Tibial artery (tissue), 4 donors: Measurements from ENCODE around the gene GRM8.

Experiments used
- DNase-seq, 2 donors: peaks; one replicate each; pipeline ENCODE4 v3.0.0-alpha.2; 2019
- H3K27ac ChIP-seq, 2 donors: fragments of 200-600 bp; sonication (generic) in 1 of 2; 1 replicate in 1 of 2; 2 replicates in 1 of 2; pipeline ENCODE4 v1.5.1; 2018 to 2019; ENCODE audit warnings: mild to moderate bottlenecking in 1 of 2
- H3K27me3 ChIP-seq, 2 donors: fragments of 200-600 bp; sonication (generic) in 1 of 2; one replicate each; pipeline versions ENCODE4 v1.5.1 to v1.6.0; 2016 to 2019
- H3K36me3 ChIP-seq, 3 donors: fragments of 200-600 bp; sonication (generic) in 2 of 3; one replicate each; pipeline ENCODE4 v1.5.1; 2016 to 2019; ENCODE audit warnings: mild to moderate bottlenecking in 2 of 3
- H3K4me1 ChIP-seq, 4 donors: fragments of 200-600 bp; sonication (generic) in 2 of 4; 1 replicate in 3 of 4; 2 replicates in 1 of 4; pipeline ENCODE4 v1.5.1; 2016 to 2019
- H3K4me3 ChIP-seq, 2 donors: fragments of 200-600 bp; sonication (generic) in 1 of 2; 1 replicate in 1 of 2; 2 replicates in 1 of 2; pipeline ENCODE4 v1.5.1; 2018 to 2019; ENCODE audit warnings: mild to moderate bottlenecking in 2 of 2
- H3K9me3 ChIP-seq, 3 donors: fragments of 200-600 bp; sonication (generic) in 1 of 3; one replicate each; pipeline ENCODE4 v1.5.1; 2016 to 2019
- intact Hi-C: fragments of 100-400 bp; cut with DNase I; formaldehyde crosslinking; loops from one replicate; pipeline ENCODE4 v1.15.0; 2023; ENCODE audit warnings: low total_unique reads
- TF ChIP-seq, protein P1 (sequence below), 2 experiments: fragments of 200-600 bp in 1 of 2; fragments of 450-650 bp in 1 of 2; IDR thresholded peaks; one replicate each; pipeline ENCODE4 v1.5.1; 2017 to 2019; ENCODE audit warnings: antibody characterized with exemption in 2 of 2, mild to moderate bottlenecking in 1 of 2, moderate library complexity in 1 of 2

The GRM8 gene

DNA sequence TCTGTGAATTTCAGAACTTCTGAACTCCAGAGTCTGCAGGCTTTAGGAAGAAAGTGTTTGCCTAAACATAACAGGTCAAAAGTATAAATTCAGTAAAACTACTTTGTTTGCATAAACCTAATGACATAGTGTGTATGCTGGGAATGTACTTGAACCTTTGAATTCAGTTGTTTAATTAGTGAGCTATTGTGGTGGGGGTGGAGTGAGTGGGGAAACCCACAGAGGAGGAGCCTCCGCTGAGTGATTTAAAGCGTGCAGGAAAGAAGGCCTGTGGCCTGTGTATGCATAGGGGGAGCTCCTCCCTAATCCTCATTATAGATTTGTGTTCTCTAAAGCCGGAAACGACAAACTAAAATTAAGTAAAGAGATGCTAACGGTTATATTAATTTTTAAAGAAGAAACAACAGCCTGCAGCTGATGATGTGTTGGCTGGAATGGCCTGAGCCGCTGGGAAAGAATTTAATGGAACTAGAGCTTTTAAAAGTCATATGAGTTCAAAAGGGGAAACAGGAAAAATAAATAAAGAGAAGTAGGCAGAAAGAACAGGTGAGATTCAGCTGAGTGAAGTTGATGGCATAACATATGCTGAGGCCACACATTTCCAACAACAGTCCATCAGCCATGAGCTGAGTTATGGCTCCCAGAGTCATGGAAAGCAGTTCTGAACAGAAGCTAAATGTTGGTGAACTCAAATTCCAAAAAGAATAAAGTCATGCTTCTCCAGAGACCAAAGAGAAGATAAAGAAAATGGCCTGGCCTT lies 595.0 kb downstream of the GRM8 start:
- DNase-seq, result no peak
- Histone ChIP-seq H3K4me1 (no peaks in the 10 kb centered on the region), H3K4me3 (no peak overlapping the region), H3K36me3 (no peaks in the 10 kb centered on the region), H3K27me3 (no peaks in the 10 kb centered on the region), H3K27ac (no peak overlapping the region), H3K9me3 (no peaks in the 10 kb centered on the region)
- TF ChIP-seq, protein P1, sequence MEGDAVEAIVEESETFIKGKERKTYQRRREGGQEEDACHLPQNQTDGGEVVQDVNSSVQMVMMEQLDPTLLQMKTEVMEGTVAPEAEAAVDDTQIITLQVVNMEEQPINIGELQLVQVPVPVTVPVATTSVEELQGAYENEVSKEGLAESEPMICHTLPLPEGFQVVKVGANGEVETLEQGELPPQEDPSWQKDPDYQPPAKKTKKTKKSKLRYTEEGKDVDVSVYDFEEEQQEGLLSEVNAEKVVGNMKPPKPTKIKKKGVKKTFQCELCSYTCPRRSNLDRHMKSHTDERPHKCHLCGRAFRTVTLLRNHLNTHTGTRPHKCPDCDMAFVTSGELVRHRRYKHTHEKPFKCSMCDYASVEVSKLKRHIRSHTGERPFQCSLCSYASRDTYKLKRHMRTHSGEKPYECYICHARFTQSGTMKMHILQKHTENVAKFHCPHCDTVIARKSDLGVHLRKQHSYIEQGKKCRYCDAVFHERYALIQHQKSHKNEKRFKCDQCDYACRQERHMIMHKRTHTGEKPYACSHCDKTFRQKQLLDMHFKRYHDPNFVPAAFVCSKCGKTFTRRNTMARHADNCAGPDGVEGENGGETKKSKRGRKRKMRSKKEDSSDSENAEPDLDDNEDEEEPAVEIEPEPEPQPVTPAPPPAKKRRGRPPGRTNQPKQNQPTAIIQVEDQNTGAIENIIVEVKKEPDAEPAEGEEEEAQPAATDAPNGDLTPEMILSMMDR (IDR thresholded peaks at IDR 0.05), result no peak
- intact Hi-C loops, result no loop called here

DNA sequence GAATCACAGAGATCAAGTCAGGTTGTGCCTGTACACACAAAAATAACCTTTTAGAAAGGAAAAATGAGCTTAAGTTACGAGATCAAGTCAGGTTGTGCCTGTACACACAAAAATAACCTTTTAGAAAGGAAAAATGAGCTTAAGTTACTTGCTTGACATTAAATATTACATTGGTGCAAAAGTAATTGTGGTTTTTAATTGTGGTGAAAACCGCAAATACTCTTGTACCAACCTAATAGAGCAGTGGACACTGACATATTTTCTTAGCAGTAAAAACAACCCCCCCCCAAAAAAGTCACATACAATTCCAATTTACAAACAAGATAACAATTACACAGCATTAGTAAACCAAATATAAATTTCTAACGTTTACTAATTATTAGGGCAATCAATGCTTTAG lies 595.6 kb downstream of the GRM8 start:
- no peak overlapping the region for H3K4me3 ChIP-seq
- no peak for DNase-seq
- TF ChIP-seq, protein P1 (IDR thresholded peaks at IDR 0.05), result no peak
- intact Hi-C loops, result no loop called here
- no peaks in the 10 kb centered on the region for H3K4me1 ChIP-seq
- H3K9me3 ChIP-seq, result no peaks in the 10 kb centered on the region
- no peak overlapping the region for H3K27ac ChIP-seq
- H3K36me3 ChIP-seq, result no peaks in the 10 kb centered on the region
- H3K27me3 ChIP-seq, result no peaks in the 10 kb centered on the region

DNA sequence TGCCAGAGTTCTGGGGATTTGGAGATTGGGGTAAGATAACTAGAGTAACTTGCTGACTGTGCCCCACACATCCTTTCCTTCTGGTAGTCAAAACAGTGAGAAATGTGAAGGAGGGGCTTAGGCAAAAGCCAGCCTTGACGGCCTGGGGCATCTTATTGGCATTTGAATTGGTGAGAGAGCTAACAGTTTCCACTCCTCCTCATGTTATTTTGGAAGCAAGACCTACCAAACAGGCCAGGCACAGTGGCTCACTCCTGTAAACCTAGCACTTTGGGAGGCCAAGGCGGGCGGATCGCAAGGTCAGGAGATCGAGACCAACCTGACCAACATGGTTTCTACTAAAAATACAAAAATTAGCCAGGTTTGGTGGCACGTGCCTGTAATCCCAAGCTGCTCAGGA lies 596.6 kb downstream of the GRM8 start:
- Histone ChIP-seq H3K9me3 (no peaks in the 10 kb centered on the region), H3K36me3 (no peaks in the 10 kb centered on the region), H3K27me3 (no peaks in the 10 kb centered on the region), H3K4me3 (no peak overlapping the region), H3K27ac (no peak overlapping the region), H3K4me1 (no peaks in the 10 kb centered on the region)
- intact Hi-C loops, result no loop called here
- DNase-seq, result no peak
- TF ChIP-seq, protein P1 (IDR thresholded peaks at IDR 0.05), result no peak

DNA sequence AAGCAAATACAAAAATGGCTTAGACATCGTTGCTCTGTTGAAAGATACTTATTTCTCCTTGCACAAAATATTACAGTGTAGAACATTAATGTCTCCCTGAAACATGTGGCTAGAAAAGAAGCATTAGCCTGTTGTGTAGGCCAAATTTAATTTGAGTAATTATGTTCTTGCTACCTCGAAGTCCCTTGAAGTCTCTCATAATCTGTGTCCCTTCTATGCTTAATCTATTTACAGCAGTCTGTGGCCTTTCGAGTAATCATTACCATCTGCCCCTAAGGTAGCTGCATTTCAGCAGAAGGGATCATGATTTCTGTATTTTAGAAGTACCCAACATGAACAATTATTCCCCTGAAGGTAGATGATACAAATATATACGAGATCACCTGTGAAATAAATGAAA lies 615.2 kb downstream of the GRM8 start:
- intact Hi-C loops, result no loop called here
- TF ChIP-seq, protein P1 (IDR thresholded peaks at IDR 0.05), result no peak

DNA sequence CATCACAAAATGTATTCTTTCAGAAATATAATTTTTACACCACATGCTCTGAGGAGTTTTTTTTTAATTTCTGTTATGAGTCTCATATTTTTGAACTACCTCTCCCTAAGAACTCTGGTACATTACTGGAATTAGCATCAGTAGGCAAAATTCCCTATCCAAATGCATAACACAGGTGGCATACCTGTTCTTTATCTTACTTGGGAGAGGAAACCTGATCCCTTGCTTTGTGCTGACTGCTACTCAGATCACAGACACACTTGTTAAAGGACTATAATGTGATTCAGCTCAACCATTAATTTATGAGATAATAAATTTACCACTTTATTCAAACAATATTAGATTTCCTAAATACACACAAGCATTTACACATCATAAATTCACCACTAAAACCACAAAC lies 617.2 kb downstream of the GRM8 start:
- TF ChIP-seq, protein P1 (IDR thresholded peaks at IDR 0.05), result no peak
- no peaks in the 10 kb centered on the region for H3K9me3 ChIP-seq
- intact Hi-C loops, result no loop called here
- H3K36me3 ChIP-seq, result no peaks in the 10 kb centered on the region
- H3K27me3 ChIP-seq, result no peaks in the 10 kb centered on the region
- peaks cover 0 to 6% (median 0%) of the 10 kb centered on the region in 4 donors for H3K4me1 ChIP-seq
- no peak overlapping the region for H3K4me3 ChIP-seq
- H3K27ac ChIP-seq, result no peak overlapping the region
- no peak for DNase-seq

More for the DNA sequence above, 615.2 kb downstream of the GRM8 start:
- no peak overlapping the region for H3K4me3 ChIP-seq
- H3K27ac ChIP-seq, result no peak overlapping the region
- no peak for DNase-seq
- no peaks in the 10 kb centered on the region for H3K9me3 ChIP-seq
- peaks cover 0 to 18% (median 0%) of the 10 kb centered on the region in 4 donors for H3K4me1 ChIP-seq
- H3K27me3 ChIP-seq, result no peaks in the 10 kb centered on the region
- H3K36me3 ChIP-seq, result no peaks in the 10 kb centered on the region
